ENCODE data around the gene SLC44A1.
A peak's percentile ranks its signal among the peaks of the same experiment; 100 is the strongest.
"Not testable (repeated sequence)": the region's sequence is repeated elsewhere in the genome, so short reads cannot be mapped to it uniquely, and the experiment has no call there.

SLC44A1 gene

DNA sequence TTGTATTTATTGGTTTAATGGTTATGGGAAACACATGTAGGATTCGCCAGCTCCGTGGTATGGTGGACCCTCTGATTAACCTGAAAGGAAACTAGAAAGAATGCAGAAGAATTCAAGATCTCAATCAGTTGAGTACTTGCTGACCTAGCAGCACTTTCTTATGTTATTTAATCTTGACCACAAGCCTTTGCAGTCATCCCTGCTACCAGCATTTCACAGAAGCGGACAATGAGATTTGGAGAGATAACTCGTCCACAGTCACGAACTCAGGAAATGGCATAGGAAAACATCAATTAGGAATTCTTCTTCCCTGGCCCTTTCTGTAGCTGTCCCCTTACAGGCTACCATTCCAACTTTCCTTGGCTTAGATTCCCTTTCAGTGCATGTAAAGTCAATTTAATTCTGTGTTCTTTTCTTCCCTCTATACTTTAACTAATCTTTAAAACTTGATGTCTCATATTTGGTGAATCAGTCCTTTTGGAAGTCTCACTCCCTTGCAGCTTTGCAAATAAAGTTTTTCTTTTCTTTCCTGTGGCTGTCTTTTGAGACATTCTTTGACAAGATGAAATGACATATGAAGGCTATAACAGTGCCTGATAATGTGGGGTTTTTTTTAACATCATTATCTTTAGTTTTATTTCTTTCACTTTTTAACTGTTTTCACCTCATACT lies 1.3 kb upstream of the SLC44A1 start:
- no peak for DNase-seq

DNA sequence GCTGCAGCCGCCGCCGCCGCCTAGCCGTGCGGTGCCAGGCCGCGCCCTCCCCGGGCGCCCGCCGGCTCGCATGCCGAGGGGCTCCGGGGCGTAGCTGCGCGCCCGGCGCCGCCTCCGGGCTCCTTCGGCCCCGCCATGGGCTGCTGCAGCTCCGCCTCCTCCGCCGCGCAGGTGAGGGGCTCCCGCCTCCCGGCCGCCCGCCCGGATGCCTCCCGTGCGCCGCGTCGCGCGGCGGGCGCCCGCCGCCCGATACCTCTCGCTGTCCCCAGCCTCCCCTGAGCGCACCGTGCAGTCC lies 230 bp downstream of the SLC44A1 start:
- DNase-seq = peak in 1 of 4 experiments; percentile 34

DNA sequence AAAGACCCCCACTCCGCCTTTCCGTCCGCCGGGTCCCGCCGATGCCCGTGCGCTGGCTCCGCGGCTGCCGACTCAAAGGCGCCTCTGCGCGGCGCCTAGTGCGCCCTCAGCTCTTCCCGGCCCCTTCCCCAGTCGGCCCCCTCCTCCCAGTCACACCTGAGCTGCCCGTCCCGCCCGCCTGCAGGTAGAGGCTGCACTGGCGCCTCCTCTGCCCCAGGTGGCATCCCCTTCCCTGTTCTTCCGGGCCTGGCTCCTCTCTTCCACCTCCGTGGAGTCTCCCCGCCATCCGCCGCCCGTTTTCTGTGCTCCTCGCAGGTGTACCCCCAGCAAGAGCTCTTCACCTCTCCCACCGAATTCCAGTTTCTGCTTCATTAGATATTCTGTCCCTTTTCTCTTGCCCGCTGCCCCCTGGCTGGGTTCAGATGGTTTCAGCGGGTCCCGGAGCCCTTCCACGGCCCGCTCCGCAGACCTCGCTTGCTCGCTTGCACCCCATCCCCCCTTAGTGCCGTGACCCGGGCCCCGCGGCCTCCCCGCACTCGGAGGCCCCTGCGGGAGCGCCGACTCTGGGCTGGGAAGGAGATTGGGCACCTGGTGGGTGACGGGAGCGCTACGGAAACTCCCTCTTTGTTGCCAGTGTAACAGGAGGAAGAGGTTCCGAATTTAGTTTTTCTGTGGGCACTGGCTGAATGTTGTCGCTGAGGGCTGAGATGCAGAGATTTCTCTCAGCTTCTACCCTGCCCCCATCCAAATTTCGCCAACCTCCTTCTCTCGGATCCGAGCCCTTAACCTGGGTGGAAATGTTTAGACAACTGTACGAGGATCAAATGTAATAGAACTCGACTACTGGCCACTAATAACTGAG lies 809 bp downstream of the SLC44A1 start:
- DNase-seq = peak in 2 of 4 experiments; percentile 16 to 19

DNA sequence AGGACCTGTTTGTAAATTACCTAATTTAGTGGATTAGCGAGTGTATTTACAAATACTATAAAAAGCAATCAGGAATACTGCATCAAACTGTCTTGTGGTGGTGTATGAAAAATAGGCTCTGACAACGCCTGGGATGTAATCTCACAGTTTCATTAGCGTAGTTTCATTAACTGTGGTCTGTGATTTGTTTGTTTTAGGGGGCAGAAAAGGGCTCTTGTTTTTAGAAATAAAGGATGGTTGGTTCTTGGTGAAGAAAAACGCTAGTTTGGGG lies 1.4 kb downstream of the SLC44A1 start:
- no peak for DNase-seq

DNA sequence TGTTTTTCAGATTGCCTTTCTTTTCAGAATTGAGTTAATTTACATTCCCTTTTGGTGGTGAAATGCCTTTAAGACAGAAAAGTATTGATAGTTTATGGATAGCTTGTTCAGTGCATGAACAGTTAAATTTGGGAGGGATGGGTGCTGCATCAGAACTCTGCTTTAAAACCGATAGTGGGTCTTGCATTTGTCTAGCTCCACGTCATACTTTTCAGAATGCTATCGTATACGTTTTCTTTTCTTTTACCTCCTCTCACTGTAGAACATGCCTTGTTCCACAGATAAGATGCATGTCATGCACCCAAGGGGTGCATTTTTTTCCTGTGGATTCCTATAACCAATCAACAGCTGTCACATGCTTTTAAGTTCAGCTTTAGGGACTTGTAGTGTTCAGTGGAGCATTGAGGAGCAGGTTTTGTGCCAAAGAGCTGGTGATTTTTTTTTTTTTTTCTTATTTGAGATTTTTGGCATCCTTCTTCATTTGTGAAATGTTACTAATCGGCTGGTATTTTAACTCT lies 2.3 kb downstream of the SLC44A1 start:
- no peak for DNase-seq

DNA sequence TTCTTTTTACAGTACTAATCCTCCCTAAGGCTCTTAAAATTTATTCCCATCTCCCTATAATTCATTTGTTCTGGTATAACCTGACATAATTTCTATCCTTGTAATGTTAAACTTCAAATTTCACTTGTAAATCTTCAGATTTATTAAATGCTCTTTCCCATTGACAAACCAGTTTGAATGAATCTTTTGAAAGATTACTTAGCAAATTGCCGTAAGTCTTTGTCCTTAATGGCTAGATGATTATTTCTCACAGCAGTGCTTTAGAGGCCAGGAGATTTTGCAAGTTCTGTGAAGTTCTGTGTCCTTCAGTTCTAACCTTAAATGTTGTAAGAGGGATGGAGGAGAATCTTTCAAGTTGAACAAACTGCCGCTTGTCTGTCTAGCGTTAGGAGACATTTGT lies 4.2 kb downstream of the SLC44A1 start:
- no peak for DNase-seq

DNA sequence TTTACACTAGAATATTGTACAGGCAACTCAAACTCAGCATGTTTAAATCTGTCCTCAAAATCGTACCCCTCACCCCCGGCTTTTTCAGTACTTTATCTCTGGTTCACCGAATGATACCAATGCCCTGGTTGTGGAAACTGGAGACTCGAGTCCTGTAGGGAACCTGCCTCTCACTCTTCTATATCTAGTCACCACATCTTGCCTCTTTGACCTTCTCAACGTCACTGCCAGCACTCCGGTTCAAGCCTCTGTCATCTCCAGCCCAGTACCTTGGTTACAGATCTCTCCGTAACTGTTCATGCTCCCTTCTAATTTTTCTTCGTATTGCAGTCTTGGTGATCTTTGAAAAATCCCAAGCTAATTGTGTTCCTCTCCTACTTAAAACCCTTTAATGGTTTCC lies 6.7 kb downstream of the SLC44A1 start:
- DNase-seq = no peak

DNA sequence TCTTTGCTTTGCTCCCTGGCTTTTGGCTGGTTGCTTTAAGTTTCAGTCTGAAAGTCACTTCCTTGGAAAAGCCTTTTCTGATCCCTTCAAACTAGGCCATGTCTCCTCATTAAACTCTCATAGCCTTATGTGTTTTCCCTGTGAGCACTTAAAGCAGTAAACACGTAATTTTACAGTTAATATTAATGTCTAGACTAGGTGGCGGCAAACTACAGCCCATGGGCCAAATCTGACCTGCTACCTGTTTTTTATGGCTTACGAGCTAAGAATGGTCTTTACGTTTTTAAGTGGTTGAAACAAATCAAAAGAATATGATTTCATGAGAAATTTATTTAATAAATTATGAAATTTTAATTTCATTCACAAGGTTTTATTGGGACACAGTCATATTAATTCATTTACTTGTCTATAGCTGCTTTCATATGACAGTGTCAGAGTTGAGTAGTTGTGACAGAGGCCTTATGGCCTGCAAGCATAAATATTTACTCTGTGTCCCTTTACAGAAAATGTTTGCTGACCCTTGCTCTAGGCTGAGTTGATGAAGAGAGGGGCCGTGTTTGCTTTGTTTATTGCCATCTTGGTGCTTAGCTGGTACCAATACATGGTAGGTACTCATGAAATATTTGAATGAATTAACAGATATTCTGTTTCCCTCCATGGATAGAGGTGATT lies 7.4 kb downstream of the SLC44A1 start:
- DNase-seq = no peak

DNA sequence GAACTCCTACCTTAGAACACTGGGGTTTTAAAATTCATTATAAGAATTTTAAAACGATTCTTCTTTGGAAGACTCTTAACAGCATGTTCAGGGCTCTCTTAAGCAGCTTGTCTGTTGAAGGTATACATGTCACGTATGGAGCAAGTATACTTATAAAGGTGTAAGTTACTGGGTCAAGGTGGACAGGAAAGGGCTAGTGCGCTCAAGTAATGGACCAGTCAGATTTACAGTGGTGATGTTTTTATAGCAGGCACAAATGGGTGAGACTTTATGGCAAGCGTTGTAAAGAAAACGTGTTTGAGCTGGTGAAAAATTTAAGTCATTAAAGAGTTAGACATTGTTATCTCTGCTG lies 7.9 kb downstream of the SLC44A1 start:
- no peak for DNase-seq

DNA sequence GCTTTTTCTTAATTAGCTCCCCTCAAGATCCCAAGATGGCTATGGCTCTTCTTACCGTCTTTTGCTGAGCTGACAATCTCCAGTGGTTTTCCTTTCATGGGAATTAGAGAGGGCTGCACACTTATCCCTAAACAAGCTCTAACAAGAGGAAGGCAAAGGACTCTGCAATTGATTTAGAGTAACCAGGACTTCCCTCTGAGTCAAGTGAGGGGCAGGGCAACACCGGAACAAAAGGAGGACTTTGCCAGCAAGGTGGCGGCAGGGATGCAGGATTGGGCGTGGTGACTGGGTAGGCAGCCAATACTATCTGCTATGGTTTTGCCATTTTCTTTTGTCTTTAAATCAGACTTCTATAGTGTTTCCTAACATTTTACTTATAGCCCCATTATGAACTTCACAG lies 9.8 kb downstream of the SLC44A1 start:
- no peak for DNase-seq

DNA sequence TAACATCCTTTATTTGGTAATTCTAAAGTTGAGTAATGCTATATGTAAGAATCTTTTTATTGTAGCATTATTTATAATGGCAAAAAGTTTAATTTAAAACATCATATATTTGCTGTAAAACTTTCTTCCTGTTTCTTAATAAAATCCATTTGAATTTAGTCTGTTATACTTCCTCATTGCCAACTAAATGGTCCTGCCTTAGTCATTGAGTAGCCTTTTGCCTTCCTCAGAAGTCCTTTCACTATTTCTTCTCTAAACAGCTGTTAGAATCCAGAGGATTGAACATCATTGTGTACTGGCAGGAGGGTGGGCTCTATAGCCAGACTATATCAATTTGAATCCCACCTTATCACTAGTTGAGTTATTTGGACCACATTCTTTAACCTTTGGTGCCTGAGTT lies 11.0 kb downstream of the SLC44A1 start:
- no peak for DNase-seq

DNA sequence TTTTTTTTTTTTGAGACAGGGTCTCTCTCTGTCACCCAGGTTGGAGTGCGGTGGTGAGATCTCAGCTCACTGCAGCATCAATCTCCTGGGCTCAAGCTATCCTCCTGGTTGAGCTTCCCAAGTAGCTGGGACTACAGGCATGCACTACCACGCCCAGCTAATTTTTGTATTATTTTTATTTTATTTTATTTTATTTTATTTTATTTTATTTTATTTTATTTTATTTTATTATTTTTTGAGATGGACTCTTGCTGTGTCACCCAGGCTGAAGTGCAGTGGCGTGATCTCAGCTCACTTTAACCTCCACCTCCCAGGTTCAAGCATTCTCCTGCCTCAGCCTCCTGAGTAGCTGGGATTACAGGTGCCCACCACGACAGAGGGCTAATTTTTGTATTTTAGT lies 12.1 kb downstream of the SLC44A1 start:
- not testable (repeated sequence) for DNase-seq

DNA sequence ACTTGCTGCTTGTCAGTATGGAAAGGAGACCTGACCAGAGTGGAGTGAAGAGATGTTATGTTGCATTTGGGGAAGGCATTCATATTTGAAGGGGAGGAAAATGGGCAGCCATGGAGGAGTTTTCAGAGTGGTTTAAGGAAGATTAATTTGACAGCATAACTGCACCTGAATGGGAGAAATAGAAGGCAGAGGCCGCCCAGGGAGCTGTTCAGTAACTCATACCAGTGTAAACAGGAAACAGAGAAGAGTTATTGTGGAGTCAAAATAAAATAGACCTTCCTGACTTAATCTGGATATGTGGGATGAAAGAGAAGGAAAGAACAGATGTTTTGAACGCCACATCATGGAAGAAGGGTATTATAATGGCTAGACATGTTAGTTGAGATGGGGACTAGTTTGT lies 13.4 kb downstream of the SLC44A1 start:
- no peak for DNase-seq

DNA sequence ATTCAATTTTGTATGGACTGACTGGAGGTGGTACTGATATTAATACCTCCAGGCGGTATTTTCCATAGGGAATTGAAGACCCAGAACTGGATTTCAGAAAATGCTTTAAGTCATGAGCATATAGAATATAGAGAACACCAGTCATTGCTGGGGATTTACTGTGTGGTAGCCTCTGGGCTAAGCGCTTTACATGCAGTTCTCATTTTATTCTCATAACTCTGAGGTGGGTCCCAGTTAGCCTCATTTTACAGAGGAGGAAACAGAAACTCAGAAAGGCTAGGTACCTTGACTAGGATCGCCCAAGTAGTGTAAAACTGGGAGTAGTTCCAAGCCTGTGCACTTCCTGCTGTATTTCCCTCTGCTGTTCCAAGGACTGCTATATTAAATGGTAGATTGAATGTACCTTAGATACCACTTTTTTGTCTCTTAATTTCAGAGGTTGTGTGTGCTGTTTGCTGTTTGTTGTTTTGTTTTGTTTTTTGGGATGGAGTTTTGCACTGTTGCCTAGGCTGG lies 13.8 kb downstream of the SLC44A1 start:
- DNase-seq = no peak

DNA sequence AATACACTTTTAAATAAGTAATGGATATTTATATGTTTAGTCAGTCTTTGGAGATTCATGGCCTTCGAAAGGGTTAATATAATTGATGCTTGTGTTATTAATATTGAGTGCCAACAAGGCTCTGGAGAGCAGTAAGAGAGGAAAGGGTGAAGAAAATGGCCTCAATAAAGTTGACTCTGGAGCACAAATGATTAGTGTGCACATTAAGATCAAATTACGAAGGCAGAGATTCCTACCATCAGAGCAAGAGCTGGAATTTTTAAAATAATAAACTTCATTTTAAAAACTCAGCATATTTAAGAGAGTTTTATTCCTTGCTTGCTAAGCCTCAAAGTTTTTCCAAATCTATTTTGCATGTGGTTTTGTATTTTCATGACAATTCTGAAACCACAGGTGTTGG lies 14.8 kb downstream of the SLC44A1 start:
- no peak for DNase-seq

DNA sequence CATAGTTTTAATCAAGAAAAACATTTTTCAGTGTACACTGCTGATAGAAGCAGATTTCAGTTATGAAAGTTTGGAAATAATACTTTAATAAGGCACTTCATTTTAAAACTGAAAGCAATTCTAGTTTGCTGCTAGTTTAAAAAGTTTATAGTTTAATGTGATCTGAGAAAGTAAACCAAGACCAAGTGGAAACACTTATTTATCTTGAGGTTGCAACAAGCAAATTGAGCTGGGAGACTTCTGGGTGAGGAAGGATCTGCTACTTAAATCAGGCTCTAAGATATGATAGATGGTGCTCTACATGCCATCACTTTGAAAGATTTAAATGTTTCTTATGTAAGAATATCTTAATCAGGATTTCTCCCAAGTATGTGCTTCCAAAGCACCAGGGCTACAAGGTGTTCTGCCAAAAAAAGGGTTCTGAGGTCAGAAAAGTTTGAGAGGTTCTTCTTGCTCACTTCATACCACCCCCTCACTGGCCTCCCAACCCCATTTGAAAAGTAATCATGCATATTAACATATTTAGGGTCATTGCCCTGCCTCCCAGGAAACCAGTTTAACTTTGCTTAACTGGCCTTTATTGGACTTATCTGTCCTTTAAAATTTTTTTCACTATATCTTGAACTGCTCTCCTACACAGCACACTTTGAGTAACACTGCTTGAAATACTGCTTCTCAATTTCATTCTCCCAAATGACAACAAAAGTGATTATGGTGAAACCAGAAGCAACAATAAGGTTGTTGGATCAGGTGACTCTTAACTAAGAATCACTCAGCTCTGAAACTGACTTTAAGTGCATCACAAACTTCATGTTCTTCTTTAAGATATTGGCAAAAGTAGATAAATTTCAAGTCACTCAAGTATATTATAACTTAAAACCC lies 15.5 kb downstream of the SLC44A1 start:
- DNase-seq = no peak

DNA sequence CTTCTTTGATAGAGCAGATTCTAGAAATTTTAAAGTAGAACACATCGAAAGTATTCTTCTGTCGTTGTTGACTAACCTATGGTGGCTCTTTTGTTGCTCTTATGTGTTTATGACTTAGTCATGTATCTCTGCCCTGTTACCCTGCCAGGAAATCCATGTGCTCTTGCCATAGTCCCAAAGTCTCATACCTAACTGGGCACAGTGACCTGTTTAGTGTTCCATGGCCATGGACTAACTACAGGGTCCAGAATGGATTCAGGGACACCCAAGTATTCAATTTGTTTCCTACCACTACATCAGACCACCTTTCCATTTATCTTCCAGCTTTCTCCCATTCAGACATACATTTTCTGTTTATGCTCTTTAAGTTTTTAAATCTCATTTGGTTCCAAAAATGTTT lies 18.0 kb downstream of the SLC44A1 start:
- DNase-seq = no peak

DNA sequence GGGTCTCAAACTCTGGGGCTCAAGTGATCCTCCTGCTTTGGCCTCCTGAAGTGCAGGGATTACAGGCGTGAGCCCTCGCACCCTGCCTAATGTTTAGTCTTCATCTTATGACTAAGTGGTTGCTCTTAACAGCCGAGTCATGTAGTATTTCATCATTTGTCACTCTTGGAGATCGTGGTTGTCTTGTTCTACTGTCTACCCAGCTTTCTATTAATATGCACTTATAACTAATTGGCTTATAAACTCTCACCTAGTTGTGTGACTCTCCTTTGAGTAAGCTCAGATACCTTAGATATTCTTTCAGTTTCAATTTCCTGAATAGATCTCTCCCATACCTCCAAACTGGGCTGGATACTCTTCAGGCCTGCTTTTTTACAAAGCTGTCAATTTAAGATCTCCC lies 19.9 kb downstream of the SLC44A1 start:
- no peak for DNase-seq

DNA sequence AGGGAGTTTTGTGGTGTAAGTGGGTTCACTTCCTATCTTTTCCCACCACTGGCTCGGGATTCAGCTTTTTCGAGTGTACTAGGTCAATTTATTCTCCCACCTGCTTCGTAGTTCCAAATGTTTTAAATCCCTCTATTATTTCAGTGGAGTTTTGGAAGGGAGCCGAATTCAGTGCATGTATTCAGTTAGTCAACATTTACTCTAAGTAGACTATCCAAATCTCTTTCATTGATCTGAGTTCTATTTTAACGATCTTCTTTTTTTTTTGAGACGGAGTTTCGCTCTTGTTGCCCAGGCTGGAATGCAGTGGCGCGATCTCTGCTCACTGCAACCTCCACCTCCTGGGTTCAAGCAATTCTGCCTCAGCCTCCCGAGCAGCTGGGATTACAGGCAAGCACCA lies 23.8 kb downstream of the SLC44A1 start:
- not testable (repeated sequence) for DNase-seq

DNA sequence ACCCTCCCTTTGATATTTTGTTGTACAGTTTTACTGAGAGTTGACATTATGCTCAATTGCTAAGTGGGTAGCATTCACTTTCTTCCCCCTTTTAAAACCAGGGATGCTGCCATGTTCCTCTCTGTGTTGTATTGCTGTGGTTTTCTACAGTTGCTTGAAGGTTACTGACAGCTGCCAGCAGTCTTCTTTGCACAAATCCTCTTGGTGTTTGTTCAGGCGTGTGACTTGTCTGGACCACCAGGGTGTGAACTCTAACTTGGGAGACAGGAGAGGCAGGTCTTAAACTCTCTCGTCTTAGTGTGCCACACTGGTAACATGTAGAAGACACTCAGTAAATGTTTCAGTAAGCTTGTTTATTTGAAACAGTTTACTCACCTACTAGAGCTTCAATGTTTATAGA lies 25.1 kb downstream of the SLC44A1 start:
- DNase-seq = no peak

DNA sequence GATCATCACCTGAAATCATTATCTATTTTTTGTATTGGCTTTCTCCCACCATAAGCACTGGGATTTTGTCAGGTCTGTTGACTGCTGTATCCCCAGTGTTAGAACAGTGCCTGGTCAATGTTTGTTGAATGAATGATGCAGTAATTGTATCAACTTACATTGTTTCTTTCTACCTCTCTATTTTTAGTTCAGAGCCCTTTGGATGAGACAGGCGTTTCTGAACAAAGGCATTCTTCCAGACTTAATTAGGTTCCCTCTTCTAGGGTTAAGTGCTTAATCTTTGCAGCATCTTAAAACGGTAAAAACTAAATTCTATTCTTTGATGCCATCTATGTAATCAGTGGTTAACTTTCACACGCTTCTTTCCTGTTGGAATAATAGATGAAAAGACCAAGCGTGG lies 26.3 kb downstream of the SLC44A1 start:
- no peak for DNase-seq

DNA sequence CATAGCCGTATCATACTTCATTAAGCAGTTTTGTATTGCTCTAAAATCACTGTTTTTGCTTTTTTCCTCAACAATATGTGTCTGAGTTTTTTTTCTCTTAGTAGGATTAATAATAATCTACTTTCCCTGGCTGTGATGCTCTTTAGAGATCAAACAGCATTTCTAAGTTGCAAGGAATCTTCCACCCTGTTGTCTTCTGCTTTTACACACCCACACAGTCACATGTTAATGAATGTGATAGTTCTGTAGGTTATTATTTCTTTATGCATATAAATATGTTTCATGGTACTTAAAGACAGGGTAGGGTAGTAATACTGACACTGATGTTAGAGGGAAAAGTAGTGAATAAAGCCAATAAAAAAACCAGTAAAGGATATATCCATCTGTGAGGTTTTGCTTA lies 29.3 kb downstream of the SLC44A1 start:
- DNase-seq = no peak

DNA sequence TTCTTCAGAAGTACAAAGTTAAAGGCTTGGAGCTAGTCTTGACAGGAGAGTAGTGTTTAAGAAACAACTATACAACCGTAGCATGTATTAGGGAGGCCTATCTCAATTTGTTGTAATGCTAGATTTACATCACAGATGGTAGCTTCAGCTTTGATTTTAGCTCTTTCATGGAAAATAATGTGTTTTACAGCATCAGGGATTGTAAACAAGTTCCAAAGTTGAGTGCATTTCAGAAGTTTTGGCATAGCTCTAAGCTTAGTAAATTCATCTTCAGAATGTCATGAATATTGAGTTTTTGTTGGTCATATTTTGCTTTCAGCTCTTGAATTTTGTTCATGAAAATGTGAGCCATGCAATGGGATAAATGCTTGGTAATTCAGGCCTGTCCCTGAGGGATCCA lies 30.7 kb downstream of the SLC44A1 start:
- no peak for DNase-seq
